A549 treated with Mapracorat at 1 μM for 4 hours (cell line): ENCODE measurements around the gene PHTF1. TPM values are rescaled to one million over a fixed set of nuclear protein-coding genes. Genes with fewer than 3 reads are reported as not detected.

Source experiments
- total RNA-seq: library from RNA; stranded (reverse); fragments of 200-300 nt; extraction: Qiagen RNA extraction; gene quantifications from 5 replicates; pipeline ENCODE4 v1.2.3, GENCODE V29; 2022

PHTF1 gene
- total RNA-seq: 12.7 to 15.0 TPM (median 14.6 TPM) in 5 replicates

DNA sequence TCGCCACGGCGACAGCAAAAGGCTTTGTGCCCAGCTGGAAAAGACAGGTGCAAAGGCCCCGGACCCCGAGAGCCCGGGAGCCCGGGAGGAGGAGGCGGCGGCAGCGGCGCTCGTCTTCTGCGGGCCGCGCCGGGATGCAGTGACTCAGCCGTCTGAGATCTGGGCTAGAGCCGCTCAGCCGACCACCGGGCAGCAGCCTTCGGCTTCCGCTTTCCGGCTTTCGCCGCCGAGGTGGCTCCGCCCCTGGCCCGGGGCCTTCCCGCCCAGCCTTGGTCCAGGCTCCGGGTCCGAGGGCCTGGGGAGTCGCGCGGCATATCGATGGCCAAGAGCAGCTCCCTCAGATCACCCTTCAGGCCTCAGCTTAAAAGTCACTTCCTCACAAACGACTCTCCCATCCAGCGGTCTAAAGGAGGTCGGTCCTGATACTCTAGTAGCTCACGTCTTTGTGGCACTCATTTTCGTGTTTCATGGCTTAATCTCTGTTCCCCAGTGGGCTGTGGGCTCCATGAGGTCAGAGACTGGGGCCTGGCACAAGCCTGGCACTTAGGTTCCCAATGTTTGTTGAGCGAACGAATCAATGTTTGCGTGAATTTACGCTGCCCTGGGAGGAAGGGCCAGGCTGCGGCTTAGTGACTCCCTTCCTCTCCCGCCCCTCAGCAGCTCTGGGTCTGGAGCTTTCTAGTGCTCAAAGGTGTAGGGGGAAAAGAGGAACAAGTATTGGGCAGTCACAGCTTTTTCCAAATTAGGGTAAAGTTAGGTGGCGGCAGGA is at the start of gene PHTF1:
Gene PHTF1, minus strand, starts transcription at position 154 of the 769 bp plus-strand sequence. CDS start 783 bp downstream, outside the sequence.

Other genes with a start within 250 kb of the PHTF1 start
- 2.6 to 4.1 TPM (median 3.5 TPM) in 5 replicates for gene RSBN1, start 53.0 kb upstream of the PHTF1 start, total RNA-seq
- not detected in 5 replicates for gene PTPN22, start 112.2 kb upstream of the PHTF1 start, total RNA-seq
- 0.13 to 0.60 TPM (median 0.38 TPM) in 5 replicates for gene BCL2L15, start 128.1 kb upstream of the PHTF1 start, total RNA-seq
- 8.1 to 9.3 TPM (median 8.7 TPM) in 5 replicates for gene AP4B1, start 145.3 kb upstream of the PHTF1 start, total RNA-seq
- gene DCLRE1B, start 145.8 kb upstream of the PHTF1 start, total RNA-seq: 8.7 to 10.5 TPM (median 9.6 TPM) in 5 replicates
- 11.7 to 17.5 TPM (median 15.4 TPM) in 5 replicates for gene HIPK1, start 169.8 kb upstream of the PHTF1 start, total RNA-seq
- gene OLFML3, start 220.0 kb upstream of the PHTF1 start, total RNA-seq: 3.6 to 4.2 TPM (median 3.9 TPM) in 5 replicates